Adrenal gland (tissue), 12 donors: ENCODE data around the gene ARID5A. TPM values are rescaled to one million over a fixed set of nuclear protein-coding genes. Genes with fewer than 3 reads are reported as not detected.

ENCODE experiments used
- DNase-seq, 7 donors: peaks; one replicate each; pipeline ENCODE4 v3.0.0-alpha.2; 2019 to 2020
- H3K27ac ChIP-seq, 5 donors: fragments of 200-600 bp; sonication (generic) in 4 of 5; 1 replicate in 3 of 5; 2 replicates in 2 of 5; pipeline versions ENCODE4 v1.5.1 to v1.8.0; 2016 to 2020; ENCODE audit warnings: mild to moderate bottlenecking in 1 of 5
- H3K27me3 ChIP-seq: fragments of 200-600 bp; 2 replicates; pipeline ENCODE4 v1.8.0; 2021
- H3K36me3 ChIP-seq, 2 donors: fragments of 200-600 bp; replicated peaks in 1 of 2; 1 replicate in 1 of 2; 2 replicates in 1 of 2; pipeline versions ENCODE4 v1.5.1 to v1.8.0; 2018 to 2022
- H3K4me1 ChIP-seq, 2 donors: fragments of 200-600 bp; replicated peaks in 1 of 2; 1 replicate in 1 of 2; 2 replicates in 1 of 2; pipeline versions ENCODE4 v1.5.1 to v1.8.0; 2018 to 2021
- H3K4me3 ChIP-seq, 4 donors: fragments of 200-600 bp; sonication (generic) in 3 of 4; one replicate each; pipeline ENCODE4 v1.5.1; 2016 to 2018
- H3K9me3 ChIP-seq, 3 donors: fragments of 200-600 bp; sonication (generic) in 1 of 3; replicated peaks in 1 of 3; 1 replicate in 2 of 3; 2 replicates in 1 of 3; pipeline versions ENCODE4 v1.5.1 to v1.8.0; 2016 to 2021
- POLR2A ChIP-seq, 2 donors: fragments of 450-650 bp; IDR thresholded peaks; one replicate each; pipeline ENCODE4 v1.6.1; 2017; ENCODE audit warnings: antibody characterized with exemption in 2 of 2, mild to moderate bottlenecking in 2 of 2, moderate library complexity in 1 of 2
- WGBS, 4 donors: extraction: QIAGEN DNeasy Blood & Tissue Kit in 2 of 4; methylation state at CpG; one replicate each; pipeline versions ENCODE4 v1.1.5 to v1.1.7; 2013 to 2017; 5-methylcytosine and 5-hydroxymethylcytosine counted together
- intact Hi-C, 2 donors: fragments of 100-400 bp; cut with DNase I; formaldehyde crosslinking; loops; one replicate each; pipeline versions ENCODE4 v1.14.1 to v1.15.0; 2022 to 2023
- polyA plus RNA-seq, 3 donors: library from polyadenylated mRNA; stranded (reverse); fragments of 200-250 nt in 2 of 3; fragments of 350-450 nt in 1 of 3; fragmentation: Illumina TruSeq in 1 of 3; extraction: RNeasy Lipid Tissue Mini Kit (QIAGEN cat#74804) in 1 of 3; gene quantifications; one replicate each; pipeline ENCODE4 v1.2.3, GENCODE V29; 2013 to 2014
- total RNA-seq, 9 donors: library from RNA; depleted of rRNA in 4 of 9; stranded (reverse); fragments of >200 nt in 4 of 9; fragments of 120-200 nt in 1 of 9; fragmentation: NEBNext Ultra II Directional in 1 of 9; extraction: Animal tissue kit (Norgen Biotek cat#: 25700) in 1 of 9; gene quantifications; one replicate each; pipeline versions ENCODE4 v1.1.0 to v1.2.4, GENCODE V29; 2013 to 2023
- TF ChIP-seq, protein P1 (sequence below), 6 experiments: fragments of 450-650 bp in 4 of 6; fragments of 200-600 bp in 2 of 6; sonication (generic) in 1 of 6; IDR thresholded peaks; 1 replicate in 5 of 6; 2 replicates in 1 of 6; pipeline versions ENCODE4 v1.5.1 to v1.8.0; 2016 to 2021; ENCODE audit warnings: antibody characterized with exemption in 6 of 6, mild to moderate bottlenecking in 2 of 6, moderate library complexity in 1 of 6
- donor health status: healthy with polysubstance abuse.
- donor health status: Bipolar disorder and iron deficiency.
- donor health status: DM: yes; HTN: yes; CAD: no.
- donor health status: DM: no; HTN: no; CAD: no.
- donor health status: DM: no; HTN: no; CAD: no.
- donor health status: DM: yes; HTN: yes; CAD: no.

The ARID5A gene
- total and polyA plus RNA-seq, 12 donors: 0.94 to 39.6 (median 14.3) TPM

DNA sequence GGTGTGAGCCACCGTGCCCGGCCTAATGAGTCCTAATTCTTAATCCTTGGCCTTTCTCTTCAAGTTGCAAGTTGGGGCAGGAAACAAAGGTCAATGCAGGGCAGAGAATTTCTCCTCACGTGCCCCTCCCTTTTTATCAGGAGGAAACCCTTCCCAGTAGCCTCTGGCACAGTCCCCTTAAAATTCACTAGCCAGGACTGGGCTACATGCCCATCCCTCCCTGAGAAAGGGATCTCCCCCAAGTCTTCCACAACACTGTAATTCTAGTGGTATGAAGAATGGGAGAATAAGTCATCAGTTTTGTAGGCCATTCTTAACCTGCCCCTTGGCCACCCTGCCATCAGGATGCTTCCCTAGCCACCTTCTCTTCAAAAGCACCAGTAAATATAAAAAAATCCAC is 42.2 kb downstream of the ARID5A start:
- Histone ChIP-seq H3K27ac (no peak overlapping the region), H3K9me3 (no peaks in the 10 kb centered on the region), H3K4me1 (no peaks in the 10 kb centered on the region), H3K4me3 (no peak overlapping the region), H3K27me3 (no peaks in the 10 kb centered on the region), H3K36me3 (no peaks in the 10 kb centered on the region)
- 80 to 92% (median 87%) methylated on average over 3 of the region's 3 CpGs for WGBS, 4 donors
- DNase-seq: no peak
- intact Hi-C loops: no loop called here
- no peak for TF ChIP-seq POLR2A (IDR thresholded peaks at IDR 0.05)
- TF ChIP-seq, protein P1, sequence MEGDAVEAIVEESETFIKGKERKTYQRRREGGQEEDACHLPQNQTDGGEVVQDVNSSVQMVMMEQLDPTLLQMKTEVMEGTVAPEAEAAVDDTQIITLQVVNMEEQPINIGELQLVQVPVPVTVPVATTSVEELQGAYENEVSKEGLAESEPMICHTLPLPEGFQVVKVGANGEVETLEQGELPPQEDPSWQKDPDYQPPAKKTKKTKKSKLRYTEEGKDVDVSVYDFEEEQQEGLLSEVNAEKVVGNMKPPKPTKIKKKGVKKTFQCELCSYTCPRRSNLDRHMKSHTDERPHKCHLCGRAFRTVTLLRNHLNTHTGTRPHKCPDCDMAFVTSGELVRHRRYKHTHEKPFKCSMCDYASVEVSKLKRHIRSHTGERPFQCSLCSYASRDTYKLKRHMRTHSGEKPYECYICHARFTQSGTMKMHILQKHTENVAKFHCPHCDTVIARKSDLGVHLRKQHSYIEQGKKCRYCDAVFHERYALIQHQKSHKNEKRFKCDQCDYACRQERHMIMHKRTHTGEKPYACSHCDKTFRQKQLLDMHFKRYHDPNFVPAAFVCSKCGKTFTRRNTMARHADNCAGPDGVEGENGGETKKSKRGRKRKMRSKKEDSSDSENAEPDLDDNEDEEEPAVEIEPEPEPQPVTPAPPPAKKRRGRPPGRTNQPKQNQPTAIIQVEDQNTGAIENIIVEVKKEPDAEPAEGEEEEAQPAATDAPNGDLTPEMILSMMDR (IDR thresholded peaks at IDR 0.05): no peak

DNA sequence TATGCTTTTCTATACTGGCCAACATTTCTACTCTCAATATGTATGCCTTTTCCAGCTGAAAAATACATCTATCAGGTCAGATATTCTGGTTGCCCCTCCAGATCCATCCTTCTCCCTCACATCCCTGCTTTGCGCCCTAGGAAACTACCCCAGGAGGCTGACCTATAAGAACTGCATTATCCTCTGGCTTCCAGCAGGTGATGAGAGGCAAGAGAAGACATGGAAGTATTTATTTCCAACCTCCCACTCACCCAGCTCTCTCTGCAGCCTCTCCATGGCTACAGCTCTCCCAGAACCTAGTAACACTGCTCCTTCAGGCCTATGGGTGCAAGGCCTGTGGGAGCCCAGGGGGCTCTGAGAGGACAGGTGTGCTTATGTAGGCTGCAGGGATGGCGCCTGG is 42.9 kb downstream of the ARID5A start:
- no peak for DNase-seq
- intact Hi-C loops: no loop called here
- Histone ChIP-seq H3K4me3 (no peak overlapping the region), H3K9me3 (no peaks in the 10 kb centered on the region), H3K27ac (no peak overlapping the region), H3K36me3 (no peaks in the 10 kb centered on the region), H3K4me1 (no peaks in the 10 kb centered on the region), H3K27me3 (no peaks in the 10 kb centered on the region)
- TF ChIP-seq POLR2A (IDR thresholded peaks at IDR 0.05): no peak
- TF ChIP-seq, protein P1 (IDR thresholded peaks at IDR 0.05): no peak
- 94 to 100% (median 97%) methylated on average over 1 to 2 of the region's 2 CpGs for WGBS, 4 donors

DNA sequence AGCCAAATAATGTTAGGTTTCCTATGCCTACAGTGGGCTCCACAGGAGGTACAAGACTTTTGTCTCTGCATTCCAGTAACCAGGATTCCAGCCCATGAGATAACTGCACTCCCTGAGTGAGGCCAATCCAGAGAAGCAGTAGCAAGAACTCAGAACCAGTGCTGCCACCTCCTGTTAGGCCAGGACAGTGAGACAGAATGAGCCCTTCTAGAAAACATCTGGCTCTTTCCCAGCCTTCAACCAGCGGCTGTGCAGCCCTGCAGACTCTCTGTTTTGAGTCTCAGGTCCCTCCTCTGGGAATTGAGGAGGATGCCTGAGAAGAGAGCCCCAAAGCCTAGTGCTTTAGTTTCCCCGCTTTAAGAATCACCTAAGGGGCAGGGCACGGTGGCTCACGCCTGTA is 44.2 kb downstream of the ARID5A start:
- Histone ChIP-seq H3K4me1 (no peaks in the 10 kb centered on the region), H3K27me3 (no peaks in the 10 kb centered on the region), H3K4me3 (no peak overlapping the region), H3K27ac (no peak overlapping the region), H3K9me3 (no peaks in the 10 kb centered on the region), H3K36me3 (no peaks in the 10 kb centered on the region)
- intact Hi-C loops: no loop called here
- peak in 1 of 7 donors; percentile 45 for DNase-seq
- TF ChIP-seq, protein P1 (IDR thresholded peaks at IDR 0.05): no peak
- no peak for TF ChIP-seq POLR2A (IDR thresholded peaks at IDR 0.05)
- 85 to 100% (median 95%) methylated on average over 4 of the region's 4 CpGs for WGBS, 4 donors

DNA sequence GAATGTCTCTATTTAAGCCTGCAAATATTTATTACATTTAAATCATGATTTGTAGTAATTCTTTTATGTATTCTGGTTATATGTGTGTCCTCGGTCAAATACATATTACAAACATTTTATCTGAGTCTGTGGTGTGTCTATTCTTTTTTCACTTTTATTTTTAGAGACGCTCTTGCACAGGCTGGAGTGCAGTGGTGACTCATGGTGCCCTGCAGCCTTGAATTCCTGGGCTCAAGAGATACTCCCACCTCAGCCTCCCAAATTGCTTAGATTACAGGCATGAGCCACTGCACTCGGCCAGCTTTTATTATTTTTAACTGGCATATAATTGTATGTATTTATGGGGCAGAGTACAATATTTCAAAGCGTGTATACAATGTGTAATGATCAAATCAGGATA is 47.5 kb downstream of the ARID5A start:
- Histone ChIP-seq H3K27ac (no peak overlapping the region), H3K9me3 (no peaks in the 10 kb centered on the region), H3K27me3 (no peaks in the 10 kb centered on the region), H3K36me3 (no peaks in the 10 kb centered on the region), H3K4me3 (no peak overlapping the region), H3K4me1 (no peaks in the 10 kb centered on the region)
- intact Hi-C loops: no loop called here
- DNase-seq: peak in 5 of 7 donors; percentile 31 to 60 (median 54)
- WGBS, 4 donors: 55 to 63% (median 60%) methylated on average over 4 of the region's 4 CpGs
- no peak for TF ChIP-seq POLR2A (IDR thresholded peaks at IDR 0.05)
- TF ChIP-seq, protein P1 (IDR thresholded peaks at IDR 0.05): no peak
